Breast epithelium (tissue), 3 donors: ENCODE measurements around the gene ZCCHC14.

ENCODE experiments used
- POLR2A ChIP-seq: fragments of 450-650 bp; IDR thresholded peaks from one replicate; pipeline ENCODE4 v1.6.1; 2016; ENCODE audit warnings: antibody characterized with exemption, mild to moderate bottlenecking, moderate library complexity
- POLR2AphosphoS5 ChIP-seq, 3 donors: sonication (generic); formaldehyde crosslinking; IDR thresholded peaks; one replicate each; pipeline ENCODE4 v1.6.1; 2017; ENCODE audit warnings: antibody characterized with exemption in 3 of 3
- TF ChIP-seq, protein P1 (sequence below), 3 donors: fragments of 450-650 bp; IDR thresholded peaks; one replicate each; pipeline ENCODE4 v1.5.1; 2016 to 2017; ENCODE audit warnings: antibody characterized with exemption in 3 of 3, mild to moderate bottlenecking in 3 of 3, moderate library complexity in 3 of 3

DNA sequence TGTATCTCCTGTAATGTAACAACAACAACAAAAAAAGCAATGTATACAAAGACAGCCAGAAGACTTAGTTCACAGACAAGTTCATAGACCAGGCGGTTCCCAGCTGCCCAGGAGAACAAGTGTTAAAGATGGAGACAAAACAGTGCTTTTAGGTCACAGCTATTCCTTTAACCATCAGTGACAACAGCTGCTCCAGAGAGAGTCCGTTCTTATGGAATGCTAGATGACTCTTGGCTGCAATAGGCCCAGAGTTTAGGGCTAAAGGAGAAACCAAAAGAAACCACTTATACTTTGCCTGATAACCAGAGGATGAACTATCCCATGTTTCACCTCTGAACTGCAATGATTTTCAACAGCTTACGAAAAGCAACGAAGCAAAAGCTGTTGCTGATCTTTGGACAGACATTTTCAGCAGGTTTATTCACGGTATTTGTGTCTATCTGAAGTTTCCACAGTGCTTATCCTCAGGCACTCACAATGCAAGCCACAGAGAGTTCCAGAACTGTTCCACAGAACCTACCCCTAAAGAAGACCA lies 6.0 kb downstream of the ZCCHC14 start:
- TF ChIP-seq, protein P1, sequence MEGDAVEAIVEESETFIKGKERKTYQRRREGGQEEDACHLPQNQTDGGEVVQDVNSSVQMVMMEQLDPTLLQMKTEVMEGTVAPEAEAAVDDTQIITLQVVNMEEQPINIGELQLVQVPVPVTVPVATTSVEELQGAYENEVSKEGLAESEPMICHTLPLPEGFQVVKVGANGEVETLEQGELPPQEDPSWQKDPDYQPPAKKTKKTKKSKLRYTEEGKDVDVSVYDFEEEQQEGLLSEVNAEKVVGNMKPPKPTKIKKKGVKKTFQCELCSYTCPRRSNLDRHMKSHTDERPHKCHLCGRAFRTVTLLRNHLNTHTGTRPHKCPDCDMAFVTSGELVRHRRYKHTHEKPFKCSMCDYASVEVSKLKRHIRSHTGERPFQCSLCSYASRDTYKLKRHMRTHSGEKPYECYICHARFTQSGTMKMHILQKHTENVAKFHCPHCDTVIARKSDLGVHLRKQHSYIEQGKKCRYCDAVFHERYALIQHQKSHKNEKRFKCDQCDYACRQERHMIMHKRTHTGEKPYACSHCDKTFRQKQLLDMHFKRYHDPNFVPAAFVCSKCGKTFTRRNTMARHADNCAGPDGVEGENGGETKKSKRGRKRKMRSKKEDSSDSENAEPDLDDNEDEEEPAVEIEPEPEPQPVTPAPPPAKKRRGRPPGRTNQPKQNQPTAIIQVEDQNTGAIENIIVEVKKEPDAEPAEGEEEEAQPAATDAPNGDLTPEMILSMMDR (IDR thresholded peaks at IDR 0.05): no peak
- no peak for TF ChIP-seq POLR2A
- TF ChIP-seq POLR2AphosphoS5 (IDR thresholded peaks at IDR 0.05): no peak
